DOHH2 (cell line): ENCODE data around the gene USP12.

Source experiments
- H3F3A ChIP-seq: fragments of 200-600 bp; sonication (generic), shearing (Covaris generic); 2 replicates; pipeline ENCODE4 v1.6.0; 2016; ENCODE audit warnings: antibody characterized with exemption, mild to moderate bottlenecking; ENCODE audit not compliant: control insufficient read depth, insufficient read depth
- H3K27ac ChIP-seq: fragments of 200-600 bp; sonication (generic); 2 replicates; pipeline ENCODE4 v1.5.1; 2014; ENCODE audit warnings: low read depth, mild to moderate bottlenecking, low read length, moderate library complexity
- H3K27me3 ChIP-seq: fragments of 200-600 bp; sonication (generic); 2 replicates; pipeline ENCODE4 v1.6.1; 2014; ENCODE audit warnings: mild to moderate bottlenecking, low read length, mixed read lengths; ENCODE audit not compliant: control insufficient read depth
- H3K36me3 ChIP-seq: fragments of 200-600 bp; sonication (generic); 2 replicates; pipeline ENCODE4 v1.6.1; 2014; ENCODE audit warnings: mild to moderate bottlenecking, low read length, moderate library complexity, mixed read lengths; ENCODE audit not compliant: control insufficient read depth
- H3K4me1 ChIP-seq: fragments of 200-600 bp; sonication (generic); 2 replicates; pipeline ENCODE4 v1.6.1; 2014; ENCODE audit warnings: mild to moderate bottlenecking, low read length, mixed read lengths; ENCODE audit not compliant: control insufficient read depth
- H3K4me2 ChIP-seq: fragments of 200-600 bp; sonication (generic); 2 replicates; pipeline ENCODE4 v1.6.0; 2014; ENCODE audit warnings: mild to moderate bottlenecking, low read length, moderate library complexity
- H3K4me3 ChIP-seq: fragments of 200-600 bp; sonication (generic); 2 replicates; pipeline ENCODE4 v1.5.1; 2014; ENCODE audit warnings: mild to moderate bottlenecking, low read length, mixed read lengths
- H3K79me2 ChIP-seq: fragments of 200-600 bp; sonication (generic); 2 replicates; pipeline ENCODE4 v1.6.1; 2014; ENCODE audit warnings: mild to moderate bottlenecking, low read length, mixed read lengths; ENCODE audit not compliant: control insufficient read depth
- H3K9me2 ChIP-seq: fragments of 200-600 bp; sonication (generic); replicated peaks from 2 replicates; pipeline ENCODE4 v1.6.1; 2014; ENCODE audit warnings: mild to moderate bottlenecking, low read length, mixed read lengths; ENCODE audit not compliant: control insufficient read depth
- H3K9me3 ChIP-seq: fragments of 200-600 bp; sonication (generic); 2 replicates; pipeline ENCODE4 v1.6.1; 2014; ENCODE audit warnings: antibody characterized with exemption, low read length, mixed read lengths; ENCODE audit not compliant: control insufficient read depth, insufficient read depth
- H4K20me1 ChIP-seq: fragments of 200-600 bp; sonication (generic); 2 replicates; pipeline ENCODE4 v1.6.0; 2014; ENCODE audit warnings: low read depth, mild to moderate bottlenecking, antibody characterized with exemption, low read length, moderate library complexity; ENCODE audit not compliant: control insufficient read depth, insufficient read depth
- EZH2phosphoT487 ChIP-seq: fragments of 200-600 bp; sonication (generic); IDR thresholded peaks from 2 replicates; pipeline ENCODE4 v1.6.1; 2017; ENCODE audit warnings: borderline replicate concordance, mild to moderate bottlenecking, antibody characterized with exemption, low read length, moderate library complexity, mixed read lengths
- TF ChIP-seq, protein P1 (sequence below): fragments of 200-600 bp; sonication (generic); IDR thresholded peaks from one replicate; pipeline ENCODE4 v1.5.1; 2014; ENCODE audit warnings: antibody characterized with exemption, mild to moderate bottlenecking, low read depth, low read length; ENCODE audit not compliant: poor library complexity, severe bottlenecking

The USP12 gene

DNA sequence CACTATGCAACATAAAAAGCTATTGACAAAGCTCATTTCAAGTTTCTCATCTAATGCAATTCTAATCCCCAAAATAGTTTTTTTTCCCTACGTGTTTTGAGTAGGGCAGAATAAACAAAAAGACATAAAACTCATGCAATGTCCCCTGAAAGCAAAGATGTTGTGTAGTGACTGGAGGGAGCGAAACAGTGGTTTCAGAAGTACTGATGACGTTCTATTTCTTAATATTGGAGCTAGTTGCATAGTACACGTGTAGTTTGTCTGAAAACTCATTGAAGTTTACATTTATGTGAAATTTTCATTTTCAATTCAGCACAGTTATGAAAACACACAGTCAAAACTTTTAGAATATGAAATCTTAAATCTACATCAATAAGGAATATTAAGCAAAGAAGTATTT, 31.6 kb downstream of the USP12 start:
- Histone ChIP-seq H3K79me2 (peaks cover 96% of the 10 kb centered on the region), H4K20me1 (peaks cover 13% of the 10 kb centered on the region), H3K9me2 (no peaks in the 10 kb centered on the region), H3K4me1 (peaks cover 12% of the 10 kb centered on the region), H3K9me3 (no peaks in the 10 kb centered on the region), H3K36me3 (0 out of 2 replicates have a peak, but pooled peaks cover 4% of the 10 kb centered on the region), H3K27me3 (no peaks in the 10 kb centered on the region), H3F3A (no peaks in the 10 kb centered on the region), H3K27ac (no peak overlapping the region), H3K4me3 (no peak overlapping the region), H3K4me2 (no peak overlapping the region)
- TF ChIP-seq EZH2phosphoT487: no peak
- TF ChIP-seq, protein P1, sequence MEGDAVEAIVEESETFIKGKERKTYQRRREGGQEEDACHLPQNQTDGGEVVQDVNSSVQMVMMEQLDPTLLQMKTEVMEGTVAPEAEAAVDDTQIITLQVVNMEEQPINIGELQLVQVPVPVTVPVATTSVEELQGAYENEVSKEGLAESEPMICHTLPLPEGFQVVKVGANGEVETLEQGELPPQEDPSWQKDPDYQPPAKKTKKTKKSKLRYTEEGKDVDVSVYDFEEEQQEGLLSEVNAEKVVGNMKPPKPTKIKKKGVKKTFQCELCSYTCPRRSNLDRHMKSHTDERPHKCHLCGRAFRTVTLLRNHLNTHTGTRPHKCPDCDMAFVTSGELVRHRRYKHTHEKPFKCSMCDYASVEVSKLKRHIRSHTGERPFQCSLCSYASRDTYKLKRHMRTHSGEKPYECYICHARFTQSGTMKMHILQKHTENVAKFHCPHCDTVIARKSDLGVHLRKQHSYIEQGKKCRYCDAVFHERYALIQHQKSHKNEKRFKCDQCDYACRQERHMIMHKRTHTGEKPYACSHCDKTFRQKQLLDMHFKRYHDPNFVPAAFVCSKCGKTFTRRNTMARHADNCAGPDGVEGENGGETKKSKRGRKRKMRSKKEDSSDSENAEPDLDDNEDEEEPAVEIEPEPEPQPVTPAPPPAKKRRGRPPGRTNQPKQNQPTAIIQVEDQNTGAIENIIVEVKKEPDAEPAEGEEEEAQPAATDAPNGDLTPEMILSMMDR: no peak

DNA sequence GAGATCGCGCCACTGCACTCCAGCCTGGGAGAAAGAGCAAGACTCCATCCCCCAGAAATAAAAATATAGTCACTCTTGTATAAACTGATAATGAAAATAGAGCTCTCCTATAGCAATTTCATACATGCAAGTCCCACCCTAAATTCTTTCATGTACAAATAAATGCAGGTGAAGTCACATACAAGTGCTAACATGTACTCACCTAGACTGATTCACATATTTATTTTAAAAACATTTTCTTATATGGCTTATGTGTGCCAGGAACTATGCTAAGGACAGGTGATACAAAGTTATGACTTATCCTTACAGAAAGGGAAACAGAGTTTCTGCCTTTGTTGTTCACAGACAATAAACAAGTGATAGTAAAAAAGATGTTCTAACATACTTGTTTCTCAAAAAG, 32.0 kb downstream of the USP12 start:
- Histone ChIP-seq H3K79me2 (peaks cover 96% of the 10 kb centered on the region), H3K9me2 (no peaks in the 10 kb centered on the region), H3K4me1 (peaks cover 7% of the 10 kb centered on the region), H3K4me3 (no peak overlapping the region), H3K9me3 (no peaks in the 10 kb centered on the region), H3K27ac (no peak overlapping the region), H4K20me1 (peaks cover 9% of the 10 kb centered on the region), H3K4me2 (no peak overlapping the region), H3K27me3 (no peaks in the 10 kb centered on the region), H3F3A (no peaks in the 10 kb centered on the region), H3K36me3 (0 out of 2 replicates have a peak, but pooled peaks cover 4% of the 10 kb centered on the region)
- no peak for TF ChIP-seq EZH2phosphoT487
- TF ChIP-seq, protein P1: no peak

DNA sequence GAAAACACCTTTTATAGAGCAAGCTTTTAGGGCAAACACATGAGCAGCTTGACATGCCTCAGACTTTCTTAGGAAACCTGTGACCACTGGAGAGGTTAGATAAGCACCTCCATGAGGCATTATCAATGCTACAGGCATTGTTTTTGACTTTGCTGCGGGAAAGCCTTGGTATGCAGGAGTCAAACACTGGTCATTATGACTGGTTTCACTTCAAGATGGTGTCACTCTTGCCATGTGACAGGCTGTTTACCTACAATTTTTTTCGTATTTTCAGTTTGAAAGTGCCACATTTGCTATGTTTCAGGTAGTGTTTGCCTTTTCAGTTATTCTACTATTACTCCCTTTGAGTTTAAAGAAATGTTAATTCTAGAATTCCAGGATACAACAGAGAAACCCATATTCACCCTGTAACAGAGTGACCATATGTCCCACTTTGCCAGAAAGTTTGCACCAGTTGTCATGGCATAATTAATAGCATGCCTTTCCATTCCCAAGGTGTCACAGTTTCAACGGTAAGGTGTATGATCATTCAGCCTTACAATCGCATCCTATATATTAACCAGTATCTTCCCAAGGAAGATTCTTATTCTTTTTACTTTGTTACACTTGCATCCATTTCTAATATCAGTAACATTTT, 33.0 kb downstream of the USP12 start:
- Histone ChIP-seq H3K27ac (no peak overlapping the region), H4K20me1 (peaks cover 9% of the 10 kb centered on the region), H3K4me1 (no peaks in the 10 kb centered on the region), H3K4me2 (no peak overlapping the region), H3K79me2 (peaks cover 96% of the 10 kb centered on the region), H3F3A (no peaks in the 10 kb centered on the region), H3K27me3 (no peaks in the 10 kb centered on the region), H3K4me3 (no peak overlapping the region), H3K9me3 (no peaks in the 10 kb centered on the region), H3K36me3 (0 out of 2 replicates have a peak, but pooled peaks cover 4% of the 10 kb centered on the region), H3K9me2 (no peaks in the 10 kb centered on the region)
- TF ChIP-seq, protein P1: no peak
- no peak for TF ChIP-seq EZH2phosphoT487
